Body of pancreas (tissue), 4 donors: ENCODE measurements around the gene CELSR1.

Experiments
- POLR2A ChIP-seq, 3 donors: fragments of 450-650 bp; IDR thresholded peaks; one replicate each; pipeline ENCODE4 v1.6.1; 2016; ENCODE audit warnings: antibody characterized with exemption in 3 of 3, mild to moderate bottlenecking in 2 of 3
- TF ChIP-seq, protein P1 (sequence below), 7 experiments: fragments of 450-650 bp in 4 of 7; fragments of 200-600 bp in 3 of 7; sonication (generic) in 3 of 7; IDR thresholded peaks; one replicate each; pipeline ENCODE4 v1.5.1; 2016 to 2019; ENCODE audit warnings: antibody characterized with exemption in 7 of 7

DNA sequence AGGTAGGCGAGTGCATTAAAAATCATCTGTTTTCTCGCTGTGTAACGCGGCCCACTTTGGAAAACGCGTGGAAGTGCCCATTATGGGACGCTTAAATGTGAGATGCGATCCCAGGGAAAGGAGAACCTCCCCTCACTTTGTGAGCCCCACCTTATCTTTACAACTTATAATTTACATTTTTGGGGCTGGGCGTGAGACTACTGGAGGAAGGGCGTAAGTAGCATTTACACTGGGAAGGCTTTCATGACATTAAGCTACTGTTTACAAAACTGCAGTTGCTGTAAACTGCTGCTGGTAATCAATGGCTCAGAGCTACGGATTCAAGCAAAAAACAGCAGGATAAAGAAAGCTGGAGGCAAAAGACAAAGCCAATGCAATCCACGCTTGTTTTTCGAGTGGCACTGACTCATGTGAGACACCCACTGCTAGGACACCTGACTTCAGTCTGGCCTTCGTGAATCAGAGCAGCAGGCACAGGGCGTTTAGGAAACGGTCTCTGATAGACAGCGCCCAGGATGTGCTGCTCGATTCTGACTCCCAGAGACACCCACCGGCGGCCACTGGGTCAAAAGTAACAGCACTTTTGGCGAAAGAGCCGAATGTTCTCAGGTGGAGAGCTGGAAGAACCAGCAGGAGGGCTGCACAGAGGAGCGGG is 123.6 kb downstream of the CELSR1 start:
- TF ChIP-seq, protein P1, sequence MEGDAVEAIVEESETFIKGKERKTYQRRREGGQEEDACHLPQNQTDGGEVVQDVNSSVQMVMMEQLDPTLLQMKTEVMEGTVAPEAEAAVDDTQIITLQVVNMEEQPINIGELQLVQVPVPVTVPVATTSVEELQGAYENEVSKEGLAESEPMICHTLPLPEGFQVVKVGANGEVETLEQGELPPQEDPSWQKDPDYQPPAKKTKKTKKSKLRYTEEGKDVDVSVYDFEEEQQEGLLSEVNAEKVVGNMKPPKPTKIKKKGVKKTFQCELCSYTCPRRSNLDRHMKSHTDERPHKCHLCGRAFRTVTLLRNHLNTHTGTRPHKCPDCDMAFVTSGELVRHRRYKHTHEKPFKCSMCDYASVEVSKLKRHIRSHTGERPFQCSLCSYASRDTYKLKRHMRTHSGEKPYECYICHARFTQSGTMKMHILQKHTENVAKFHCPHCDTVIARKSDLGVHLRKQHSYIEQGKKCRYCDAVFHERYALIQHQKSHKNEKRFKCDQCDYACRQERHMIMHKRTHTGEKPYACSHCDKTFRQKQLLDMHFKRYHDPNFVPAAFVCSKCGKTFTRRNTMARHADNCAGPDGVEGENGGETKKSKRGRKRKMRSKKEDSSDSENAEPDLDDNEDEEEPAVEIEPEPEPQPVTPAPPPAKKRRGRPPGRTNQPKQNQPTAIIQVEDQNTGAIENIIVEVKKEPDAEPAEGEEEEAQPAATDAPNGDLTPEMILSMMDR (IDR thresholded peaks at IDR 0.05): no peak
- TF ChIP-seq POLR2A (IDR thresholded peaks at IDR 0.05): no peak
